Measurements from ENCODE around the gene HS6ST3. TPM values are rescaled to one million over a fixed set of nuclear protein-coding genes. Genes with fewer than 3 reads are reported as not detected.
A peak's percentile ranks its signal among the peaks of the same experiment; 100 is the strongest.

The HS6ST3 gene
- total RNA-seq, 1 donor from 2014 or later: 3.9 TPM

DNA sequence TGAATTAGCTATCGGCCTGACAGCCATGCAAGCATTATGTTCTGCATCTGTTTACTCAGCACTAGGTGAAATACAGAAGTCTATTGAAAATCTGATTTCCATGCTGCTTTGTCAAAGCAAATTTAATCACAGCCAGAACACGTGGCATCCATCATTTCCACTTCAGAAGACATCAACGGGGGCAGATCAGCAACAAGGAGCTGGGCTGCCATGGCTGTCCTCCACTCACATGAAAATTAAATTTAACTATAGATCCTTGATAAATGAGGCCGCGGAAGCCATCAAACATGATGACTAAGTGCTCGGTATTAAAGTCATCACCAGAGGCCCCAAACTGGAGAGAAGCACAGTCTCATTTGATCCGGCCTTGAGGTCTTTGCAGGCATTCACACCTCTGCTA is 443.5 kb downstream of the HS6ST3 start:
- no peak for DNase-seq (ENCODE audit: low spot score)

- DNase-seq (ENCODE audit: low spot score): no peak
Observed at GRCh38 chr13:96539791-96540190, 449.9 kb downstream of the HS6ST3 start.

GRCh38 chr13:96540670-96541069 is 450.8 kb downstream of the HS6ST3 start:
- no peak for DNase-seq (ENCODE audit: low spot score)

DNA sequence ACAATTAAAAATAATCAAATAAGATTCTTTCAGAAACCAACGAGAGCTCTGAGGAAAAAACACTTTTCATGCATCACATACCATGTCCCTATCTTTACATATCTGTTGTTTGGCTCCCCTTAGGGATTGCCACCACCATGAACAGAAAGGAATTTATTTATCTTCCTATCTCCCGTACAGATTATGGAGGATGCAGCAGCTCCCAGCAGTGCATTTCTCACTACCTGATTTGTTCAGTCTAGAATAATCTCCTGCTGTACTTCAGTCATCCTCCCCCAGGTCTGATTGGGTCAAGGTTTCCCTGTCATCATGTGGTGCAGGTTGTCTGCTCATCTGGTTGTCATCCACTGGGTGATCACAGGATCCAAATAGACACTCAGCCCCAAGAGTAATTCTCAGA is 453.1 kb downstream of the HS6ST3 start:
- no peak for DNase-seq (ENCODE audit: low spot score)

DNA sequence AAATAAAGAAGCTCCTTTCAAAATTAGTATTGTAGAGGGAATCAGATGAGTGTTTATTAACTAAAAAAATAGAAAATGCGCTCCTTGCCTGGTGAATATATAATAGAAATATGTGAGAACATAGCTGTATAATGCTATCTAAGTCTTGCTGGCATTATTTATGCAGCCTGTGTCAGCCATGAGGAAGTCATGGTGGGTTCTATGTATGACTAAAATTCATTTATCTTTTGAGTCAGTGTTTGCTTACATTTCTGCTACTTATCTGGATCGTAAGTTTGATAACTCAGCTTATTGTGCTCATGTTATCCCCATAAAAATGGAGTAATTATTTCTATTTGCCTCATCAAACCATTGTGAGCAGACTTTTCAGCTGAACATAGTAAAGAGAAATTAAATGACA is 455.1 kb downstream of the HS6ST3 start:
- DNase-seq (ENCODE audit: low spot score): peak; percentile 15

DNA sequence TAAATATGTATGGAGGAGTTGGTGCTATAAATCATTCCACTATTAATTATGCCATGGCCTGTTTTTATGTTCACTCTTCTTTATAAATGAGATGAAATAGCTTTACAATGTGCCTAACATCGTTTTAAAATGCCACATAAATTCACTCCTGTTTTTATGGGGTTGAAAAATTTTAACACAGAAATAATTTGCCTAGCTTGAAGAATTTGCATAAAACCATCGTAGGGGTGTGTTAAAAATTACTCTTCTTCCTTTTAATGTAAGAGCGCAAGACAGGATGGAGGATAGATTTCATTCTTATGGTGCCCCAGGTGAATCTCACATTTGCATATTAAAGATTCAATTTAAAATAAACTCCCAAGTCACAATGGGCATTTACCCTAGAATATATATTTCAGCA is 456.6 kb downstream of the HS6ST3 start:
- DNase-seq (ENCODE audit: low spot score): no peak

GRCh38 chr13:96551546-96551945 is 461.6 kb downstream of the HS6ST3 start:
- DNase-seq (ENCODE audit: low spot score): peak; percentile 76

GRCh38 chr13:96552559-96552958 is 462.7 kb downstream of the HS6ST3 start:
- DNase-seq (ENCODE audit: low spot score): no peak

DNA sequence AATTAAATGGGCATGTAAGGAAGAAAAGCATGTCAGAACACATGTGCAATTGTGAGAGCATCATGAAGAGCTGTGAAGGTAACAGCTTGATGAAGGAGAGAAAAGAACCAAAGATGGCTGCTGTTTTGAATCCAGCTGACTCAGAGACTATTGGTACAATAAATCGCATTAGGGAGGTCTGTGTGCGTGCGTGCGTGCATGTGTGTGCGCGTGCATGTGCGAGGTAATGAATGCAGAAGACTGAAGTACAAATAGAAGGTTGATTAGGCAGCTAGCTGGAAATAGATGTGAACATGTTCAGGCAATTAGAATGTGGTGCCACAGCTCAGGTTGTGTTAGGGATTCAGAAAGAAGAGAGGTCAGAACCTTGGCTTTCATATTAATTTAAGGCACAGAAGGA is 463.9 kb downstream of the HS6ST3 start:
- DNase-seq (ENCODE audit: low spot score): no peak

- DNase-seq (ENCODE audit: low spot score): no peak
Observed at GRCh38 chr13:96573563-96573962, 483.7 kb downstream of the HS6ST3 start.

GRCh38 chr13:96575423-96576320 is 485.8 kb downstream of the HS6ST3 start:
- no peak for DNase-seq (ENCODE audit: low spot score)

- peak; percentile 3 for DNase-seq (ENCODE audit: low spot score)
Observed at GRCh38 chr13:96581741-96582140, 491.8 kb downstream of the HS6ST3 start.

DNA sequence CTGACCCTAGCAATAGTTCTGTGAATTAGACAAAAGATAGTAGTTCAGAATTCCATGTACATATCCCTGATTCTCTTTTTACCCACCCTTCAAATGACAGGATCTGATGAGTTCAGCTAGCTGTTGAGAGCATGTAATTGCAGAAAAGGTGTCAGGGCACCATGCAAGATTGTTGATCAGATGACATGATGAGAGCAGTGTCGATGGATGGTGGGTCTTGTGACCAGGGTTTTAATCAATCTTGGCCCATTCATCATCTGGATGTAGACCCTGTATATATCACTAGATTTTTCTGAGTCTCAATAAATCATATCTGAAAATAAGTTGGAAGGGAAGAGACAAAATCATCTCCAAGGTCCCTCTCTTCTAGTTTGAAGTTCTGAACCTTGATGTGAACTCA is 525.3 kb downstream of the HS6ST3 start:
- DNase-seq (ENCODE audit: low spot score): no peak

GRCh38 chr13:96617528-96617927 is 527.6 kb downstream of the HS6ST3 start:
- no peak for DNase-seq (ENCODE audit: low spot score)

GRCh38 chr13:96621634-96622183 is 531.8 kb downstream of the HS6ST3 start:
- no peak for DNase-seq (ENCODE audit: low spot score)

DNA sequence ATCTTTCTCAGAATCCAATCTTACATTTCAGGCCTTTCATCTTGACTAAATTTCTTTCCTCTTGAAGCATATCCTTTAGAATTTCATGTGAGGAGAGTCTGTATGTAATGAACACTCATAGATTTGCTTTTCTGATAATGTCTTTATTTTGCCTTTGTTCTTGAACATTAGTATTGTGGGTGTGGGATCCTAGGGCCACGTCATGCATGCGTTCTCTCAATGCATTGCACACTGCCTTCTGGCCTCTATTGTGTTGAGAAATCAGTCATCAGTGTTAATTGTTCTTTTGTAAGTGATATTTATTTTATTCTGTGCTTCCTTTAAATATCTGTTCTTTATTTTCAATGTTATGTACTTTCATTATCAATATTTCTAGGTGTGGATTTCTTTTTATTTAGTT is 539.4 kb downstream of the HS6ST3 start:
- no peak for DNase-seq (ENCODE audit: low spot score)

GRCh38 chr13:96632536-96633320 is 542.8 kb downstream of the HS6ST3 start:
- DNase-seq (ENCODE audit: low spot score): no peak

GRCh38 chr13:96636001-96636709 is 546.2 kb downstream of the HS6ST3 start:
- DNase-seq (ENCODE audit: low spot score): no peak

- DNase-seq (ENCODE audit: low spot score): no peak
Observed at GRCh38 chr13:96637039-96637438, 547.1 kb downstream of the HS6ST3 start.

DNA sequence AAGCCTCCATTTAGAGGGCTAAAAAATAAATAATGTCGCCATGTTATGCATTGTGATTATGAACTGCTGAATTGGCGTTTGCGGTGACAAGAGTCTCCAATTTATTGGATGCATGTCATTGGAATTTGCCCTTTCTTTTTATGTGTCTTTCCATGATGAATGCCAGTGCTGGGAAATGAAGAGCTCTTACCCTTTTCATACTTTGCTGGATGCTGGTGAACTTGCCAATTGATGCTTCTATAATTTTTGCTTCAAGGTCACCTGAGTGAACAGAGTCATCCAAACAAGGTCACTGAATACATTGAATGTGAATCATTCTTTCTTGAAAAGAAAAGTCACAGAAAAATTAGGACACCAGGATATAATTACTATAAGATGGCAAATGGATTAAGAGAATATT is 556.2 kb downstream of the HS6ST3 start:
- DNase-seq (ENCODE audit: low spot score): no peak

DNA sequence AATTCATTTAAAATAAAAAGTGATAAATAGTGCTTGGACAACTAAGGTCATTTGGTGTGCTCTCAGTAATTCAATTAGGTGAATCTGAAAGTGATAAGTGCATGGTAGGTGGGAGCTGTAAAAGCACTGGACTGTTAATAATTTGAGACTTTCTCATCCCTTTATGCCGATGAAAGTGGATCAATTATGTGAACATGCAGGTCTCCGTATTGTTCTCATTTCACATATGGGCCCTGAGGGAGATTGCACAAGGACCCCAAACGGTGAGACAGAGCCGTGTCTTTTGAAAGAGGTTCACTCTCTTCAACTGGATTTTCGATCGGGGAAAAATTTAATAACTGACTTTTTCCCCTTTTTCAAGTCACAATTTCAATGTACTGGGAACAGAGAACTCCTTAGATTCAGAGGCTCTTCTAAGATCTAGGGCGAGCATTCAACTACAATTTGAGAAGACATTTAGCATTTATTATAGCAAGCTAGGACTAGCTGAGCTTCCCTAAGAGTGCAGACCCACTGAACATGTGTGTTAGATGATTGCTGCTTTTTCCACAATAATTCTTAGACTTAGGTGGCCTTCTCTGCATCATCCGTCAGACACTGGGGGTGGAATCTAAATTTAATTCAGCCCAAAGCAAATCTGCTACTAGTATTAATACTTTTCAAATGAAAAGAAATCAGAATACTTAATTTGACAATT is 556.8 kb downstream of the HS6ST3 start:
- DNase-seq (ENCODE audit: low spot score): no peak

Measured in umbilical cord (tissue), 2 donors.